GM18526 (cell line): ENCODE measurements around the gene ZNF407.

Experiments used
- POLR2A ChIP-seq: IDR thresholded peaks from 3 replicates; pipeline ENCODE4 v1.6.1; 2011; ENCODE audit not compliant: insufficient read length; ENCODE audit errors: extremely low read depth

The ZNF407 gene

DNA sequence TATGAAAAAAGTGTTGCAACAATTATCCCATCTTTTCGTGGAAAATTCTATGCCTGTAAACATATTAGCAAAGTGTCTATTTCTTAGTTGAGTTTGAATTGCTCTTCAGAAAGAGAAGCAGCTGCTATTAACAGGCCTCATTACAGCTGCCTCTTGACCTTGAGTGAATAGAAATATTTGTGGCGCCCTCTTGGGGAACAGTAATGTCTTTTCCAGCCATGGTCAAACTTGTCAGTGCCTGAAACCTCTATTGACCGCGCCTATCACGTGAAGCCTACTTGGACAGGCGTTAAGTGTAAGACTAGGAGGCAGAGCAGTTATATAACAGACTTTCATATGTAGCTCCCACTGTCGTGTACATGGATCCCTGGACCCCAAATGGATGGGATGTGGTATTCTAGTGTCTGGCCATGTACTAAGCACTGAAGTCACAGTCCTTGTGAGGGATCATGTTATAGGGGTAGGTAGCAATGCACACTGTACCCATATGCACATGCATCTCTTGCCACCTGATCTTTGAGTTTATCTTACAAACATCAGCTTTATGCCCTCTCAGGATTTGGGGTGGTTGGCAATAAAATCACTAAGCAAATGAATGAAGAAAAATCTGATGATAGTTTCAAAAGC is 366.3 kb downstream of the ZNF407 start:
- no peak for TF ChIP-seq POLR2A

GRCh38 chr18:74965682-74966081 is 368.0 kb downstream of the ZNF407 start:
- TF ChIP-seq POLR2A, result no peak

- no peak for TF ChIP-seq POLR2A
Measured at GRCh38 chr18:74967438-74967837, 369.8 kb downstream of the ZNF407 start.

- TF ChIP-seq POLR2A, result no peak
Measured at GRCh38 chr18:74967979-74968378, 370.3 kb downstream of the ZNF407 start.

DNA sequence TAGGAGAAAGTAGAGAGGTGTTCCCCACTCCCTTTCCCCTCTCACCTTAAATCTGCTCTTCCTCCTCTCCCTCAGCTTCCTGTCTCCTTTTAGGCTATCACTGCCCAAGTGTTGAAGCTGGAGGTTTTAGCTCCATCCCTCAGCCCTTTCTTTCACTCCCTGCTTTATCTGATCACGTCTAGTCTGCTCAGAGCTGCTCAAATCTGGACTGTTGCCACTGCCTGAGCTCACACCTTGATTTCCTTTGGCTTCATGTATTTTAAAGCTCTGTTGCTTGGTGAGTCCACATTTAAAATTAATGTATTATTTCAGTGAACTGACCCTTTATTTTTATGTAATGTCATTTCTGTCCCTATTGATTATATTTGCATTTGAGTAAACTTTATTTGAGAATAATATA is 374.7 kb downstream of the ZNF407 start:
- no peak for TF ChIP-seq POLR2A

GRCh38 chr18:74975001-74975400 is 377.3 kb downstream of the ZNF407 start:
- TF ChIP-seq POLR2A, result no peak

- TF ChIP-seq POLR2A, result no peak
Measured at GRCh38 chr18:74976331-74976909, 378.8 kb downstream of the ZNF407 start.

DNA sequence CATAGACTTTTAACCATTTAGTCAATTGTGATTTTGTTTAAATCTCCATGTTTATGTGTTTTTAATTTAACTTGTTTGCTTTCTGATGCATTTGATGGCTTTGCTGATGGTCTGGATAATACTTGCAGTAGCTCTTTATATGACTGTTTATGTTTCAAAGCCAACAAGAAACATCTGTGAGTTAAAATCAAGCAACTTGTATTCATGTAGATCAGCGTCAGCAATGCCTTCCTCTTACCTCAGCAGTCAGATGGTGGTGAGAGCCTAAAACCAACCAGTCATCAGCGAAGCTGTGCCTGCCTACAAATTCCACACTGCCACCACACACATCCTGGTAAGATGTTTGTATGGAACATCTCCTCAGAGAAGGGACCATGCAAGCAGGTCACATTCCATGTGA is 379.4 kb downstream of the ZNF407 start:
- no peak for TF ChIP-seq POLR2A

DNA sequence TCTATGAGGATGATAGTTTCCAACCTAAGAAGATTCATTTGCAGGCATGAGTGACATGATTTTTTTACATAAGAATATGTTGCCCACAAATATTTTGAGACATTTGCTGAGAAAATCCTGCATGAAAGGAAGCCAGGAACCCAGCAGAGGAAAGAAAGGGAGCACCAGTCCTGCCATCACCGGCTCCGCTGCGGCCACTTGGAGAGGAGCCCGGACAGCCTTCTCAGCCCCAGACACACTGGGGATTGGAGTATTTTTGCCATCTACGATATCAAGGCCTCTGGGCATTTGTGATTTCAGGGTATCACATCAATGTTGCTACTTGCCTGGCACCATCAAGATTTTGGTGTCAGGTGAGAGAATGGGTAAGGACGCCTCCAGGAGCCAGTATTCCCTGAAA is 383.0 kb downstream of the ZNF407 start:
- no peak for TF ChIP-seq POLR2A

GRCh38 chr18:74981476-74981875 is 383.8 kb downstream of the ZNF407 start:
- no peak for TF ChIP-seq POLR2A

GRCh38 chr18:74982946-74983635 is 385.4 kb downstream of the ZNF407 start:
- TF ChIP-seq POLR2A, result no peak

DNA sequence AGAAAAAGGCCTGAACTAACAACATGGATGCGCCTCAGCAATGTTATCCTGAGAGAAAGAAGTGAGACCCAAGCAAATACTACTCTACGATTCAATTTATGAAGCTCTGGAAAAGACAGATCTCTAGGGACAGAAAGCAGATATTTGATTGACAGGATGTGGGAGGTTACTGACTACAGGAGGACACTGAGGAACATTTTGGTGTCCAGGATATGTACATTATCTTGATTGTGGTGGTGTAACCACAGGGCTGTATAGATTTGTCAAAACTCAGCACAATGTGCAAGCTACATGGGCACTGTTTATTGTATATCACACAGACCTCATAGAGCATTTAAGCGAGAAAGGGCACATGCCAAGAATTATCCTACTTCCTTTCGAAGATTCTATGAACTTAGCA is 391.5 kb downstream of the ZNF407 start:
- no peak for TF ChIP-seq POLR2A

DNA sequence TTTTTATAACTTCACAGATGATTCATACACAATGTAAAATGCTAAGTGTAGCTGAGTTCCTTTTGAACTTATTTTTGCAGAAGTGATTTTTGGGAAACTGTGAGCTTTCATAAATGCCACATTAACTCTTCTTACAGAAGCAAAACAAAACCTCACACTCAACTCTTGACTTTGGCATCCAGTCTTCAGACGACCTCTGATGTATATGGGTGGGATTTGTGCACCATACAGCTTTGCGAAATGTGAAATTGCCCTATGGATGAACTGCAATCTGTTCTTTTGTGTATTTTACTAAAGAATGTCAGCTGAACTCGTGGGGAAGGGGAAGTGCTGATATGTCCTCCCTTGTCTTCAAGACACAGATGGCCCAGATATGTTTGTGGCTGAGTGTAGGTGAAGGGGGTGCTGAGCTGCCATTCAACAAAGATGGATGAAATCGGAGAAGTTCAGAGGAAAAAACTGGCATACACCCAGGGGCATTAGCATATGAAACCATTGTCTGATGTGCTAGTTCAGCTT is 393.0 kb downstream of the ZNF407 start:
- no peak for TF ChIP-seq POLR2A

GRCh38 chr18:74994502-74995418 is 397.1 kb downstream of the ZNF407 start:
- TF ChIP-seq POLR2A, result no peak

GRCh38 chr18:74995419-74995736 is 397.7 kb downstream of the ZNF407 start:
- TF ChIP-seq POLR2A, result no peak
